HepG2 (cell line): ENCODE results near the gene FBLN5.

Experiments used
- CTCF ChIP-seq: sonication (generic); formaldehyde crosslinking; IDR thresholded peaks from 2 replicates; pipeline ENCODE4 v1.5.0; 2020; ENCODE audit warnings: mild to moderate bottlenecking, missing genetic modification reagents, moderate library complexity
- FOXP1 ChIP-seq, 2 experiments: fragments of 450-650 bp in 1 of 2; IDR thresholded peaks; 2 replicates each; pipeline ENCODE4 v1.6.1; 2017 to 2018; ENCODE audit warnings: antibody characterized with exemption in 1 of 2
- HDAC6 ChIP-seq: fragments of 200-600 bp; sonication (generic); IDR thresholded peaks from 2 replicates; pipeline ENCODE4 v1.7.0; 2017; ENCODE audit warnings: mild to moderate bottlenecking, antibody characterized with exemption, low read length, low read depth
- POLR2A ChIP-seq, 2 experiments: IDR thresholded peaks; 2 replicates each; pipeline ENCODE4 v1.6.1; 2011; ENCODE audit warnings: low read depth in 2 of 2, low read length in 2 of 2, mild to moderate bottlenecking in 1 of 2, moderate library complexity in 1 of 2; ENCODE audit not compliant: insufficient read depth in 1 of 2
- POLR2AphosphoS5 ChIP-seq: IDR thresholded peaks from 2 replicates; pipeline ENCODE4 v1.6.1; 2012; ENCODE audit warnings: low read depth, low read length
- SRF ChIP-seq: IDR thresholded peaks from 2 replicates; pipeline ENCODE4 v1.6.1; 2011; ENCODE audit warnings: mild to moderate bottlenecking, low read depth, low read length, moderate library complexity
- TCF7 ChIP-seq: sonication (generic); IDR thresholded peaks from 2 replicates; pipeline ENCODE4 v1.6.1; 2016; ENCODE audit warnings: antibody characterized with exemption, low read depth
- ZBTB7B ChIP-seq: sonication (generic); formaldehyde crosslinking; IDR thresholded peaks from 2 replicates; pipeline ENCODE4 v1.4.0; 2020; ENCODE audit warnings: missing genetic modification reagents
- ZFP36 ChIP-seq: fragments of 150-350 bp; IDR thresholded peaks from 2 replicates; pipeline ENCODE4 v1.6.1; 2018; ENCODE audit warnings: borderline replicate concordance, low read length, low read depth; ENCODE audit not compliant: partially characterized antibody

GRCh38 chr14:91829511-91829910, 118.0 kb downstream of the FBLN5 start:
- no peak for TF ChIP-seq FOXP1 (IDR thresholded peaks at IDR 0.05)
- TF ChIP-seq FOXP1 (CRISPR knock-in tag; IDR thresholded peaks at IDR 0.05), result no peak
- no peak for TF ChIP-seq CTCF (CRISPR knock-in tag)
- no peak for TF ChIP-seq POLR2AphosphoS5
- TF ChIP-seq POLR2A (IDR thresholded peaks at IDR 0.05; ENCODE audit: insufficient read depth in 1 of 2, low read depth in 2 of 2, low read length in 2 of 2), result no peak
- TF ChIP-seq TCF7, result no peak
- TF ChIP-seq ZBTB7B (CRISPR knock-in tag), result no peak
- TF ChIP-seq HDAC6, result no peak
- no peak for TF ChIP-seq ZFP36
- no peak for TF ChIP-seq SRF
